Breast epithelium (tissue), 4 donors: ENCODE results near the gene AP2S1. TPM values are rescaled to one million over a fixed set of nuclear protein-coding genes. Genes with fewer than 3 reads are reported as not detected.
A peak's percentile ranks its signal among the peaks of the same experiment; 100 is the strongest.

Experiments used
- DNase-seq, 2 donors: peaks; one replicate each; pipeline ENCODE4 v3.0.0-alpha.2; 2019; ENCODE audit warnings: low spot score in 2 of 2
- H3K27ac ChIP-seq, 2 donors: fragments of 200-600 bp; sonication (generic) in 1 of 2; one replicate each; pipeline ENCODE4 v1.5.1; 2016 to 2019; ENCODE audit warnings: mild to moderate bottlenecking in 1 of 2
- H3K27me3 ChIP-seq, 2 donors: fragments of 200-600 bp; sonication (generic) in 1 of 2; one replicate each; pipeline versions ENCODE4 v1.5.1 to v1.6.0; 2017 to 2019; ENCODE audit warnings: control low read depth in 1 of 2, mild to moderate bottlenecking in 1 of 2
- H3K36me3 ChIP-seq: fragments of 200-600 bp; one replicate; pipeline ENCODE4 v1.5.1; 2019
- H3K4me1 ChIP-seq, 2 donors: fragments of 200-600 bp; sonication (generic); one replicate each; pipeline ENCODE4 v1.5.1; 2016 to 2019; ENCODE audit warnings: control low read depth in 1 of 2
- H3K4me3 ChIP-seq, 3 donors: fragments of 200-600 bp; sonication (generic); 1 replicate in 2 of 3; 2 replicates in 1 of 3; pipeline ENCODE4 v1.5.1; 2016 to 2019; ENCODE audit warnings: mild to moderate bottlenecking in 3 of 3, moderate library complexity in 2 of 3
- H3K9me3 ChIP-seq, 2 donors: fragments of 200-600 bp; sonication (generic) in 1 of 2; one replicate each; pipeline ENCODE4 v1.5.1; 2016 to 2019; ENCODE audit warnings: control low read depth in 1 of 2
- CTCF ChIP-seq, 3 donors: fragments of 450-650 bp; IDR thresholded peaks; one replicate each; pipeline ENCODE4 v1.5.1; 2016 to 2017; ENCODE audit warnings: antibody characterized with exemption in 3 of 3, mild to moderate bottlenecking in 3 of 3, moderate library complexity in 3 of 3
- POLR2A ChIP-seq: fragments of 450-650 bp; IDR thresholded peaks from one replicate; pipeline ENCODE4 v1.6.1; 2016; ENCODE audit warnings: antibody characterized with exemption, mild to moderate bottlenecking, moderate library complexity
- POLR2AphosphoS5 ChIP-seq, 3 donors: sonication (generic); formaldehyde crosslinking; IDR thresholded peaks; one replicate each; pipeline ENCODE4 v1.6.1; 2017; ENCODE audit warnings: antibody characterized with exemption in 3 of 3
- intact Hi-C: fragments of 100-400 bp; cut with DNase I; formaldehyde crosslinking; loops from one replicate; pipeline ENCODE4 v1.15.1; 2023; ENCODE audit warnings: low total_unique reads
- total RNA-seq, 3 donors: library from RNA; depleted of rRNA; stranded (reverse); fragments of >200 nt; gene quantifications; one replicate each; pipeline ENCODE4 v1.1.0, GENCODE V29; 2016

AP2S1 gene
- total RNA-seq, 3 donors from 2014 or later, result 63.1 to 108 (median 101) TPM

GRCh38 chr19:46892252-46893179 lies 41.9 kb upstream of the AP2S1 start:
- H3K9me3 ChIP-seq, result no peaks in the 10 kb centered on the region
- DNase-seq, result no peak
- intact Hi-C loops, result no loop called here
- TF ChIP-seq CTCF (IDR thresholded peaks at IDR 0.05) (no peak), POLR2A (no peak), POLR2AphosphoS5 (IDR thresholded peaks at IDR 0.05) (no peak)
- H3K4me1 ChIP-seq, result no peaks in the 10 kb centered on the region
- no peaks in the 10 kb centered on the region for H3K36me3 ChIP-seq
- H3K27ac ChIP-seq, result no peak overlapping the region
- H3K4me3 ChIP-seq, result no peak overlapping the region
- H3K27me3 ChIP-seq, result no peaks in the 10 kb centered on the region

DNA sequence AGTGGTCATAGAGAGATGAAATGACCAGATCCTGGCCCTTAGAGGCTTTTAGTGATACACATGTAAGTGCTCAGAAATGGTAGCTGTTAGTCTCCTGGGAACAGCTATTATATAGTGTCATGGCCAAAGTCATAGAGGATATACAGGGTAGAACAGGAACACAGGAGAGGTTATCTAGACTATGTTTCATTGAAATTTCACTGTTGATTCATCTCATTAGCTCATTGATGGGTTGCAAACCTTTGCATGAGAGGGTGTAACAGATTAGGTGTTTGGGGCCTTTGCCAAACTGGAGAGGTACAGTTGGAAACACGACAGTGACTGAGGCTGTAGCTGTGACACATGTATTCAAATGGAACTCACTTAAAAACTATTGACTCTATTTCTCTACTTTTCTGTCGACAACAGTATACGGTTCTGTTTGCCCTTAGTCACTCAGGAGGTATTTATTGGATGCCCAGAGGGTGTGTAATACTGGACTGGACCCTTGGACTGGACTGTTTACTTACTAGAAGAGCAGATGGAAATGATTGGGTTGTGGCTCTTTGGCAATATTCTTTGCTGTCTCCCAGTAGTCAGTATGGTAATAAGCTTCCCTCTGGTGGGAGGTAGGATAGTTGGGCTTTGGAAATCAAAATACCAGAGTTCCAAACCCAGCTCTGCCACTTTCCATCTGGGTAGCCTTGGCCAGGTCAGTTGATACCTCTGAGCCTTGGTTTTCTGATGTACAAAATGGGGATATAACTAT lies 40.0 kb upstream of the AP2S1 start:
- no peak for DNase-seq
- Histone ChIP-seq H3K4me3 (no peak overlapping the region), H3K4me1 (no peaks in the 10 kb centered on the region), H3K27me3 (no peaks in the 10 kb centered on the region), H3K9me3 (no peaks in the 10 kb centered on the region), H3K36me3 (no peaks in the 10 kb centered on the region), H3K27ac (peak overlapping the region; percentile 16 to 34)
- TF ChIP-seq CTCF (IDR thresholded peaks at IDR 0.05) (no peak), POLR2AphosphoS5 (IDR thresholded peaks at IDR 0.05) (no peak), POLR2A (no peak)
- intact Hi-C loops, result no loop called here

DNA sequence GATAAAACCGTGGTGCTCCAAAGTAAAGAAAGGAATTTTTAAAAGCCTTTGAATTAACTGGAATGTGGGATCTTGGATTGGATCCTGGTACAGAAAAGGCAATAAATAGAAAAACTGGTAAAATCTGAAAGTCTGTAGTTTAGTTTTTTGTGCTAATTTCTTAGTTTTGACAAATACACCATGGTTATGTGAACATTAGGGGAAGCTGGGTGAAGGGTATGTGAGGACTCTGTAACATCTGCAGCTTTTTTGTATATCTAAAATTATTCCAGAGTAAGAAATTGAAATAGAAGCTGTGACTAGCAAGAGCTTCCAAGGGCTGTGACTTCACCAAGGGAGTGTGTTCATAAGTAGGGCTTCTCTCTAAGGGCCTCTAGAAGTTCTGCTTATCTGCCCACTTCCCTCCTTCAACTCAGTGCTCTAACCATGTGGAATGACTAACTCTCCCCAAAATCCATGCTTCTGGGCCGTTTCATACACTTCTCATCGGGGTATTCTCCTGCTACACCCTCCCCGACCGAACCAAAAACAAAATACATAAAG lies 36.7 kb upstream of the AP2S1 start:
- Histone ChIP-seq H3K27ac (no peak overlapping the region), H3K9me3 (no peaks in the 10 kb centered on the region), H3K36me3 (no peaks in the 10 kb centered on the region), H3K4me1 (no peaks in the 10 kb centered on the region), H3K27me3 (no peaks in the 10 kb centered on the region), H3K4me3 (no peak overlapping the region)
- intact Hi-C loops, result no loop called here
- TF ChIP-seq POLR2A (no peak), CTCF (IDR thresholded peaks at IDR 0.05) (no peak), POLR2AphosphoS5 (IDR thresholded peaks at IDR 0.05) (no peak)
- DNase-seq, result no peak

DNA sequence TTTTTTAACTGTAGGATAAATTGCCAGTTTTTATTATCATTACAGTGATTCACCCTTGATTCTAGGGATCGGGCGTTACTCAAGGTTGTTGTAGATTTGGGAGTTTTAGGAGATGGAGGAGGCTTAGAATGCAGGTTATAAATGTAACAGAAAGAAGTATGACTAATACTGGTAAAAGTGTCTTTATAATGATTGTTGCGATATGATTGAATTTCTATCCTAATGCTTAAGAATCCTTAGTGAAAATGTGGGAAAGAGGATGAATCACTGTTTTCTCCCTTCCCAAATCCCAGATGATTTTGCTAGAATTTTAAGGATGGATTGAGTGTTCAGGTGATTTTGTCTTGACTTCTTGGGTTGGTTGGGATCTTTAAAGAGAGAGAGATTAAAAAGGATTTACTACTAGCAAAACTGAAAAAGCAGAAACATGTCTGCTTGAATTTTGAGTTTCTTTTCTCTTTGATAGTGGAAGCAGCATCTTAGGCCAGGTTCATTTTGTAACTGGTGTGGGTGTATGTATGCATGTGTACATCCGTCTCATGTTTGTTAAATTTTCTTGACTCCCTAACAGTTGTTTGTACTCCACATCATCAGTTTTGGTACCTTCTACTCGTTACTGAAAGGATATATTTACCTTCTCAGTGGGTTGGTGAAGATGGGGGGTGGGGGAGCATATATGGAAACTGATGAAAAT lies 36.0 kb upstream of the AP2S1 start:
- TF ChIP-seq CTCF (IDR thresholded peaks at IDR 0.05), result no peak
- TF ChIP-seq POLR2AphosphoS5 (IDR thresholded peaks at IDR 0.05), result no peak
- no peak for TF ChIP-seq POLR2A
- H3K4me1 ChIP-seq, result no peaks in the 10 kb centered on the region
- intact Hi-C loops, result no loop called here
- no peaks in the 10 kb centered on the region for H3K9me3 ChIP-seq
- DNase-seq, result no peak
- H3K27ac ChIP-seq, result no peak overlapping the region
- no peak overlapping the region for H3K4me3 ChIP-seq
- no peaks in the 10 kb centered on the region for H3K36me3 ChIP-seq
- H3K27me3 ChIP-seq, result no peaks in the 10 kb centered on the region
